Natural killer cell (primary cell): ENCODE results near the gene TSHZ1. TPM values are rescaled to one million over a fixed set of nuclear protein-coding genes. Genes with fewer than 3 reads are reported as not detected.
A peak's percentile ranks its signal among the peaks of the same experiment; 100 is the strongest.

ENCODE experiments used
- ATAC-seq, 3 donors: fragments of 150-1000 bp in 2 of 3; fragments of 200-7000 bp in 1 of 3; cut with Tn5 transposase; 1 replicate in 1 of 3; 2 replicates in 2 of 3; pipeline ENCODE4 v1.10.0; 2021; ENCODE audit warnings: mild to moderate bottlenecking in 2 of 3, moderate library complexity in 2 of 3
- DNase-seq, 2 donors: peaks; one replicate each; pipeline versions ENCODE4 v3.0.0 to v3.0.0-alpha.2; 2013 to 2021; ENCODE audit warnings: mixed read lengths in 1 of 2
- H3K27ac ChIP-seq: one replicate; pipeline ENCODE4 v1.5.1; 2013; ENCODE audit warnings: mild to moderate bottlenecking, low read length
- H3K27me3 ChIP-seq: one replicate; pipeline ENCODE4 v1.6.1; 2013; ENCODE audit warnings: low read length; ENCODE audit not compliant: control insufficient read depth, insufficient read depth
- H3K36me3 ChIP-seq: one replicate; pipeline ENCODE4 v1.6.1; 2013; ENCODE audit warnings: low read length; ENCODE audit not compliant: control insufficient read depth, insufficient read depth
- H3K4me1 ChIP-seq: one replicate; pipeline ENCODE4 v1.6.1; 2013; ENCODE audit warnings: low read length; ENCODE audit not compliant: control insufficient read depth, insufficient read depth
- H3K4me3 ChIP-seq: one replicate; pipeline ENCODE4 v1.5.1; 2013; ENCODE audit warnings: low read length
- H3K9me3 ChIP-seq: one replicate; pipeline ENCODE4 v1.6.1; 2013; ENCODE audit warnings: low read length; ENCODE audit not compliant: control insufficient read depth, insufficient read depth
- H3K27ac Mint-ChIP-seq, 2 donors: one replicate each; pipeline ENCODE4 v1.8.0; 2022; ENCODE audit warnings: mild to moderate bottlenecking in 2 of 2, mixed read lengths in 2 of 2, moderate library complexity in 1 of 2
- H3K27me3 Mint-ChIP-seq, 2 donors: one replicate each; pipeline ENCODE4 v1.8.0; 2022; ENCODE audit warnings: low read depth in 2 of 2, mixed read lengths in 2 of 2
- H3K36me3 Mint-ChIP-seq: one replicate; pipeline ENCODE4 v1.8.0; 2022; ENCODE audit warnings: mixed read lengths
- H3K4me1 Mint-ChIP-seq, 2 donors: one replicate each; pipeline ENCODE4 v1.8.0; 2022; ENCODE audit warnings: mixed read lengths in 2 of 2
- H3K4me3 Mint-ChIP-seq: one replicate; pipeline ENCODE4 v1.8.0; 2022; ENCODE audit warnings: mild to moderate bottlenecking, moderate library complexity, mixed read lengths
- H3K9me3 Mint-ChIP-seq, 2 donors: one replicate each; pipeline ENCODE4 v1.8.0; 2022; ENCODE audit warnings: mixed read lengths in 2 of 2
- CTCF ChIP-seq: fragments of 200-600 bp; IDR thresholded peaks from one replicate; pipeline ENCODE4 v1.8.0; 2022; ENCODE audit warnings: antibody characterized with exemption
- WGBS: methylation state at CpG from one replicate; pipeline ENCODE4 v1.1.7; 2013; ENCODE audit warnings: missing lambda C conversion rate; ENCODE audit not compliant: insufficient coverage; 5-methylcytosine and 5-hydroxymethylcytosine counted together
- intact Hi-C: fragments of 100-400 bp; cut with micrococcal nuclease; formaldehyde crosslinking; loops from one replicate; pipeline ENCODE4 v1.14.2; 2022
- total RNA-seq, 4 donors: library from RNA; stranded (reverse); fragments of 120-200 nt in 1 of 4; gene quantifications; one replicate each; pipeline versions ENCODE4 v1.2.3 to v1.2.4, GENCODE V29; 2013 to 2022

TSHZ1 gene
- total RNA-seq, 3 donors from 2014 or later (not counting 1 experiment from before 2014, with no cell fraction given) = 44.3 to 51.6 (median 44.8) TPM

GRCh38 chr18:75228967-75229366, 18.4 kb downstream of the TSHZ1 start:
- no peak for ATAC-seq
- no peaks in the 10 kb centered on the region for H3K36me3 ChIP-seq
- Mint-ChIP-seq H3K4me1 (peaks cover 55 to 63% of the 10 kb centered on the region in 2 donors), H3K9me3 (no peaks in the 10 kb centered on the region), H3K4me3 (peak overlapping the region; percentile 42), H3K27ac (peak overlapping the region; percentile 67 to 88), H3K36me3 (no peaks in the 10 kb centered on the region), H3K27me3 (no peaks in the 10 kb centered on the region)
- no peak overlapping the region for H3K4me3 ChIP-seq
- intact Hi-C loops = loop anchor here (2.0 kb wide), 2 partner anchors 16 to 18 kb away; no protein-coding TSS in a partner anchor
- 90% methylated on average over 9 of the region's 9 CpGs for WGBS
- no peak for TF ChIP-seq CTCF
- DNase-seq = no peak
- no peaks in the 10 kb centered on the region for H3K27me3 ChIP-seq
- no peaks in the 10 kb centered on the region for H3K9me3 ChIP-seq
- H3K4me1 ChIP-seq = peaks cover 45% of the 10 kb centered on the region
- H3K27ac ChIP-seq = no peak overlapping the region

GRCh38 chr18:75229437-75229836, 18.8 kb downstream of the TSHZ1 start:
- Histone ChIP-seq H3K36me3 (no peaks in the 10 kb centered on the region), H3K27me3 (no peaks in the 10 kb centered on the region), H3K4me3 (no peak overlapping the region), H3K27ac (peak overlapping the region; percentile 30), H3K4me1 (peaks cover 45% of the 10 kb centered on the region), H3K9me3 (no peaks in the 10 kb centered on the region)
- Mint-ChIP-seq H3K9me3 (no peaks in the 10 kb centered on the region), H3K4me3 (peak overlapping the region; percentile 42), H3K27ac (peak overlapping the region; percentile 67 to 88), H3K27me3 (no peaks in the 10 kb centered on the region), H3K36me3 (no peaks in the 10 kb centered on the region), H3K4me1 (peaks cover 50 to 63% of the 10 kb centered on the region in 2 donors)
- TF ChIP-seq CTCF = no peak
- ATAC-seq (peak; percentile 51 to 75 (median 65)), DNase-seq (no peak)
- intact Hi-C loops = loop anchor here (2.0 kb wide), 2 partner anchors 17 kb away; no protein-coding TSS in a partner anchor
- 46% methylated on average over 8 of the region's 8 CpGs for WGBS

GRCh38 chr18:75230163-75231052, 19.8 kb downstream of the TSHZ1 start:
- no peak overlapping the region for H3K27ac ChIP-seq
- H3K4me3 ChIP-seq = no peak overlapping the region
- TF ChIP-seq CTCF = no peak
- no peaks in the 10 kb centered on the region for H3K27me3 ChIP-seq
- ATAC-seq (no peak), DNase-seq (no peak)
- intact Hi-C loops = no loop called here
- H3K9me3 ChIP-seq = no peaks in the 10 kb centered on the region
- H3K36me3 ChIP-seq = no peaks in the 10 kb centered on the region
- peaks cover 45% of the 10 kb centered on the region for H3K4me1 ChIP-seq
- Mint-ChIP-seq H3K4me1 (peaks cover 50 to 62% of the 10 kb centered on the region in 2 donors), H3K27me3 (no peaks in the 10 kb centered on the region), H3K9me3 (no peaks in the 10 kb centered on the region), H3K4me3 (no peak overlapping the region), H3K36me3 (no peaks in the 10 kb centered on the region), H3K27ac (peak overlapping the region; percentile 67 to 88)
- 93% methylated on average over 16 of the region's 17 CpGs for WGBS
